ENCODE results near the gene LPAR5. TPM values are rescaled to one million over a fixed set of nuclear protein-coding genes. Genes with fewer than 3 reads are reported as not detected.

LPAR5 gene
- total RNA-seq, 1 experiment from 2014 or later = 0.20 TPM

DNA sequence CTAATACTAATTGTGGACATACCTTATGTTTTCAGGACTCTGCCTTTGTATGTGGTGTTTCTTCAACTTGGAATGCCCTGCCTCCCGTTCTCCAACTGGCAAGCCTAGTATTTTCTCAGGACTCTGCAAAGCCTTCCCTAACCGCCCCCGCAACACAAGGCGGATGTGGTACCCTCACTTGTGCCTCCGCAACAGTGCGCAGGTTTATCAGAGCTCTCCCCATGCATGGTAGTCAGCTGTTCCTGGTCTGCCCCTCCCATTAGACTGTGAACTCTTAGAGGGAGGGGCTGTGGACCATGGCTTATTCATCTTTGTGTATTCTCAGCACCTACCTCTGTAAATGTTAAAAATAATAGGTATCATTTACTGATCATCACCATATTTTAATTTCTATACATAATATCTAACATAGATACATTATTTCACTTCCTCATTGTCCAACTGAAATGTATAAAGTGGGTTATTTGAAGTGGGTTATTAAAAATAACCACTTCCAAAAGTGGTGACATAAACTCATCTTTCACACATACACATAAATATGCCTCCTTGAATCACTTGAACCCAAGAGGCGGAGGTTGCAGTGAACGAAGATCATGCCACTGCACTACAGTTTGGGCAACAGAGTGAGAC, 9.0 kb downstream of the LPAR5 start (continued):
- TF ChIP-seq, protein P1, sequence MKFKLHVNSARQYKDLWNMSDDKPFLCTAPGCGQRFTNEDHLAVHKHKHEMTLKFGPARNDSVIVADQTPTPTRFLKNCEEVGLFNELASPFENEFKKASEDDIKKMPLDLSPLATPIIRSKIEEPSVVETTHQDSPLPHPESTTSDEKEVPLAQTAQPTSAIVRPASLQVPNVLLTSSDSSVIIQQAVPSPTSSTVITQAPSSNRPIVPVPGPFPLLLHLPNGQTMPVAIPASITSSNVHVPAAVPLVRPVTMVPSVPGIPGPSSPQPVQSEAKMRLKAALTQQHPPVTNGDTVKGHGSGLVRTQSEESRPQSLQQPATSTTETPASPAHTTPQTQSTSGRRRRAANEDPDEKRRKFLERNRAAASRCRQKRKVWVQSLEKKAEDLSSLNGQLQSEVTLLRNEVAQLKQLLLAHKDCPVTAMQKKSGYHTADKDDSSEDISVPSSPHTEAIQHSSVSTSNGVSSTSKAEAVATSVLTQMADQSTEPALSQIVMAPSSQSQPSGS (CRISPR knock-in tag; IDR thresholded peaks at IDR 0.05; ENCODE audit: borderline replicate concordance, low read depth) = no peak
- TF ChIP-seq ZNF396 (CRISPR knock-in tag; IDR thresholded peaks at IDR 0.05; ENCODE audit: borderline replicate concordance) (no peak), KAT7 (CRISPR knock-in tag; IDR thresholded peaks at IDR 0.05; ENCODE audit: borderline replicate concordance) (no peak), ESRRA (CRISPR knock-in tag; IDR thresholded peaks at IDR 0.05; ENCODE audit: borderline replicate concordance) (no peak)

DNA sequence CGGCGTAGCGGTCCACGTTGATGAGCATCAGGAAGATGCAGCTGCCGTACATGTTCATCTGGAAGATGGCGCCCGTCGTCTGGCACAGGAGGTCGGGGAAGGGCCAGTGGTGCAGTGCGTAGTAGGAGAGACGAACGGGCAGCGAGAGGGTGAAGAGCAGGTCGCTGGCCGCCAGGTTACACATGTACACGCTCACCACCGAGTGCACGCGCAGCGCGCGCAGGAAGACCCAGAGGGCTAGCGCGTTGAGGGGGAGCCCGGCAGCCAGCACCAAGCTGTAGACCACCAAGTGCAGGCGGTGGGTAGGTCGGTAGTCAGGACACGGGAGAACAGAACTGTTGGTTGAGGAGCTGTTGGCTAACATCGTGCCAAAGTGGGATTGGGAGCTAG, 14.9 kb downstream of the LPAR5 start:
- ChIA-PET POLR2A (interaction anchor here (1.1 to 1.4 kb wide), 4 partner anchors 24 to 252 kb away, joined by 3 to 4 read pairs (median 3); partner anchors contain the start of genes ACRBP and SPSB2), CTCF (interaction anchor here (0.8 to 6.7 kb wide), 34 partner anchors 8 to 314 kb away, joined by 3 to 111 read pairs (median 5); partner anchors contain the start of genes ACRBP, COPS7A, LPAR5 and PTMS)
- no peak for TF ChIP-seq ZBTB21 (CRISPR knock-in tag; IDR thresholded peaks at IDR 0.05; ENCODE audit: borderline replicate concordance)
- no peak for TF ChIP-seq ZNF317 (CRISPR knock-in tag; IDR thresholded peaks at IDR 0.05; ENCODE audit: borderline replicate concordance, low read depth)
- TF ChIP-seq NFE2L1 (CRISPR knock-in tag; IDR thresholded peaks at IDR 0.05) = no peak
- no peak for TF ChIP-seq TP53 (CRISPR knock-in tag; IDR thresholded peaks at IDR 0.05)
- TF ChIP-seq MYBL2 (CRISPR knock-in tag; IDR thresholded peaks at IDR 0.05) = no peak
- TF ChIP-seq, protein P2, sequence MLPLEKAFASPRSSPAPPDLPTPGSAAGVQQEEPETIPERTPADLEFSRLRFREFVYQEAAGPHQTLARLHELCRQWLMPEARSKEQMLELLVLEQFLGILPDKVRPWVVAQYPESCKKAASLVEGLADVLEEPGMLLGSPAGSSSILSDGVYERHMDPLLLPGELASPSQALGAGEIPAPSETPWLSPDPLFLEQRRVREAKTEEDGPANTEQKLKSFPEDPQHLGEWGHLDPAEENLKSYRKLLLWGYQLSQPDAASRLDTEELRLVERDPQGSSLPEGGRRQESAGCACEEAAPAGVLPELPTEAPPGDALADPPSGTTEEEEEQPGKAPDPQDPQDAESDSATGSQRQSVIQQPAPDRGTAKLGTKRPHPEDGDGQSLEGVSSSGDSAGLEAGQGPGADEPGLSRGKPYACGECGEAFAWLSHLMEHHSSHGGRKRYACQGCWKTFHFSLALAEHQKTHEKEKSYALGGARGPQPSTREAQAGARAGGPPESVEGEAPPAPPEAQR (CRISPR knock-in tag; IDR thresholded peaks at IDR 0.05) = no peak
- TF ChIP-seq TCF7 (CRISPR knock-in tag; IDR thresholded peaks at IDR 0.05; ENCODE audit: low read depth) = no peak
- TF ChIP-seq, protein P3, sequence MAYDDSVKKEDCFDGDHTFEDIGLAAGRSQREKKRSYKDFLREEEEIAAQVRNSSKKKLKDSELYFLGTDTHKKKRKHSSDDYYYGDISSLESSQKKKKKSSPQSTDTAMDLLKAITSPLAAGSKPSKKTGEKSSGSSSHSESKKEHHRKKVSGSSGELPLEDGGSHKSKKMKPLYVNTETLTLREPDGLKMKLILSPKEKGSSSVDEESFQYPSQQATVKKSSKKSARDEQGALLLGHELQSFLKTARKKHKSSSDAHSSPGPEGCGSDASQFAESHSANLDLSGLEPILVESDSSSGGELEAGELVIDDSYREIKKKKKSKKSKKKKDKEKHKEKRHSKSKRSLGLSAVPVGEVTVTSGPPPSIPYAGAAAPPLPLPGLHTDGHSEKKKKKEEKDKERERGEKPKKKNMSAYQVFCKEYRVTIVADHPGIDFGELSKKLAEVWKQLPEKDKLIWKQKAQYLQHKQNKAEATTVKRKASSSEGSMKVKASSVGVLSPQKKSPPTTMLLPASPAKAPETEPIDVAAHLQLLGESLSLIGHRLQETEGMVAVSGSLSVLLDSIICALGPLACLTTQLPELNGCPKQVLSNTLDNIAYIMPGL (CRISPR knock-in tag; IDR thresholded peaks at IDR 0.05) = no peak
- no peak for TF ChIP-seq CBFB (CRISPR knock-in tag; IDR thresholded peaks at IDR 0.05; ENCODE audit: low read depth)
- Mint-ChIP-seq H3K27ac (no peak overlapping the region), H3K27me3 (ENCODE audit: low read depth) (peaks cover 34% of the 10 kb centered on the region), H3K36me3 (no peaks in the 10 kb centered on the region), H3K4me3 (peak overlapping the region; percentile 20; the same call in 1 of the 2 replicates), H3K9me3 (no peaks in the 10 kb centered on the region), H3K4me1 (peaks cover 4% of the 10 kb centered on the region; the same call in 1 of the 2 replicates)
- no peak for ATAC-seq
- no peak for DNase-seq (ENCODE audit: low spot score)

DNA sequence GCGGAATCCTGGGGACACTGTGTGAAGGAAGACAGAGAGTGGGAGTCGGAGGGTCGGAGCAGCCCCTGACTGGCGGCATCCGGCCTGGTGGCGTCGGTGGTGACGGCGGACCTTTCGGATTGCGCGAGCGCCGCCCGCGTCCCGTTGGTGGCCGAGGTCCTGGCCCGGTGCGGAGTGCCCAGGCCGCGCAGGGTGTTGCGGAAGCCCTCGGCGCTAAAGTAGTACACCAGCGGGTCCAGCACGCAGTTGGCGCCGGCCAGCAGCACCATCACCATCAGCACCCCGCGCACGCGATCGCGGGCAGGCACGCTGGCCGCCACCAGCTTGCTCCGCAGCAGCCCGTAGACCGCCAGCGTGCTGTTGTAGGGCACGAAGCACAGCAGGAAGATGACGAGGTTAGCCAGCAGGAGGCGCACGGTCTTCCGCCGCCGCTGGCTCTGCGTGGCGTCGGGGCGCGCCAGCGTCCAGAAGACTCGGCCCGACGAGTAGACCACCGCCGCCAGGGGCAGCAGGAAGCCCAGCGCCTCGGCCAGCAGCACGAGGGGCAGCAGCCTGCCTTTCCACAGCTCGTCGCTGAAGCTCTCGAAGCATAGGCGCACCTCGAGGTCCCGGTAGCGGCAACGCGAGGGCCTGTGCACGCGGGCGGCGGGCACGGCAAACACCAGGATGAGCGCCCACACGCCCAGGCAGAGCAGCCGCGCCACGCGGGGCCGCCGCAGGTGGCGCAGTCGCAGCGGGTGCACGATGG, 15.4 kb downstream of the LPAR5 start:
- Mint-ChIP-seq H3K4me1 (peaks cover 6% of the 10 kb centered on the region; the same call in 1 of the 2 replicates), H3K4me3 (peak overlapping the region; percentile 57), H3K36me3 (no peaks in the 10 kb centered on the region), H3K27ac (no peak overlapping the region), H3K9me3 (no peaks in the 10 kb centered on the region), H3K27me3 (ENCODE audit: low read depth) (peaks cover 34% of the 10 kb centered on the region)
- DNase-seq (ENCODE audit: low spot score) = peak; percentile 88
- ChIA-PET POLR2A (interaction anchor here (0.5 to 1.4 kb wide), 5 partner anchors 24 to 252 kb away, joined by 3 to 4 read pairs (median 3); partner anchors contain the start of genes ACRBP and SPSB2), CTCF (interaction anchor here (0.6 to 6.7 kb wide), 49 partner anchors 8 to 313 kb away, joined by 3 to 111 read pairs (median 5); partner anchors contain the start of genes ACRBP, CDCA3, COPS7A and LPAR5)
- peak; percentile 87 for ATAC-seq
- TF ChIP-seq ZNF416 (CRISPR knock-in tag; IDR thresholded peaks at IDR 0.05) (no peak), JAZF1 (CRISPR knock-in tag; IDR thresholded peaks at IDR 0.05) (no peak), NFE2L1 (CRISPR knock-in tag; IDR thresholded peaks at IDR 0.05) (peak; percentile 97), ETV6 (CRISPR knock-in tag; IDR thresholded peaks at IDR 0.05) (peak; percentile 98), EMX1 (CRISPR knock-in tag; IDR thresholded peaks at IDR 0.05) (0 out of 2 replicates have a peak, but pooled peaks have one; percentile 33), ZNF219 (CRISPR knock-in tag; IDR thresholded peaks at IDR 0.05; ENCODE audit: borderline replicate concordance) (peak; percentile 83), ATF1 (CRISPR knock-in tag; IDR thresholded peaks at IDR 0.05) (peak; percentile 85; the same call in 1 of the 2 replicates), KAT7 (CRISPR knock-in tag; IDR thresholded peaks at IDR 0.05; ENCODE audit: borderline replicate concordance) (peak; percentile 93; the same call in 1 of the 2 replicates), CREB1 (CRISPR knock-in tag; IDR thresholded peaks at IDR 0.05) (peak; percentile 84; the same call in 1 of the 2 replicates), ZNF671 (CRISPR knock-in tag; IDR thresholded peaks at IDR 0.05) (no peak)
- TF ChIP-seq, protein P2 (CRISPR knock-in tag; IDR thresholded peaks at IDR 0.05) = no peak
- TF ChIP-seq, protein P4, sequence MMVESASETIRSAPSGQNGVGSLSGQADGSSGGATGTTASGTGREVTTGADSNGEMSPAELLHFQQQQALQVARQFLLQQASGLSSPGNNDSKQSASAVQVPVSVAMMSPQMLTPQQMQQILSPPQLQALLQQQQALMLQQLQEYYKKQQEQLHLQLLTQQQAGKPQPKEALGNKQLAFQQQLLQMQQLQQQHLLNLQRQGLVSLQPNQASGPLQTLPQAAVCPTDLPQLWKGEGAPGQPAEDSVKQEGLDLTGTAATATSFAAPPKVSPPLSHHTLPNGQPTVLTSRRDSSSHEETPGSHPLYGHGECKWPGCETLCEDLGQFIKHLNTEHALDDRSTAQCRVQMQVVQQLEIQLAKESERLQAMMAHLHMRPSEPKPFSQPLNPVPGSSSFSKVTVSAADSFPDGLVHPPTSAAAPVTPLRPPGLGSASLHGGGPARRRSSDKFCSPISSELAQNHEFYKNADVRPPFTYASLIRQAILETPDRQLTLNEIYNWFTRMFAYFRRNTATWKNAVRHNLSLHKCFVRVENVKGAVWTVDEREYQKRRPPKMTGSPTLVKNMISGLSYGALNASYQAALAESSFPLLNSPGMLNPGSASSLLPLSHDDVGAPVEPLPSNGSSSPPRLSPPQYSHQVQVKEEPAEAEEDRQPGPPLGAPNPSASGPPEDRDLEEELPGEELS (CRISPR knock-in tag; IDR thresholded peaks at IDR 0.05) = peak; percentile 98

All from WTC11 (cell line).